HCT116 (cell line): Measurements from ENCODE around the gene LYST.

Experiments
- ATF3 ChIP-seq: IDR thresholded peaks from 2 replicates; pipeline ENCODE4 v1.6.1; 2012
- CEBPB ChIP-seq: IDR thresholded peaks from 2 replicates; pipeline ENCODE4 v1.6.1; 2012; ENCODE audit warnings: low read depth
- CTCF ChIP-seq, 3 experiments: fragments of 200-600 bp in 1 of 3; sonication (generic) in 1 of 3; IDR thresholded peaks in 2 of 3; conservative IDR thresholded peaks in 1 of 3; 2 replicates each; pipeline ENCODE4 v1.5.1; 2012 to 2017; ENCODE audit warnings: low read depth in 2 of 3, low read length in 2 of 3, antibody characterized with exemption in 1 of 3, borderline replicate concordance in 1 of 3, control low read depth in 1 of 3, mild to moderate bottlenecking in 1 of 3, mixed read lengths in 1 of 3, mixed run types in 1 of 3, moderate library complexity in 1 of 3; ENCODE audit not compliant: insufficient read depth in 1 of 3
- EZH2 ChIP-seq: fragments of 200-600 bp; sonication (generic); IDR thresholded peaks from 2 replicates; pipeline ENCODE4 v1.6.1; 2017; ENCODE audit warnings: antibody characterized with exemption, mixed run types
- FOSL1 ChIP-seq: IDR thresholded peaks from 2 replicates; pipeline ENCODE4 v1.6.1; 2012; ENCODE audit warnings: low read depth
- MAX ChIP-seq: IDR thresholded peaks from 2 replicates; pipeline ENCODE4 v1.6.1; 2012
- POLR2A ChIP-seq: IDR thresholded peaks from 2 replicates; pipeline ENCODE4 v1.7.0; 2011; ENCODE audit warnings: borderline replicate concordance; ENCODE audit not compliant: insufficient read depth, insufficient read length; ENCODE audit errors: extremely low read depth
- POLR2AphosphoS5 ChIP-seq: IDR thresholded peaks from 2 replicates; pipeline ENCODE4 v1.6.1; 2011; ENCODE audit warnings: mild to moderate bottlenecking, low read depth, low read length, moderate library complexity
- RAD21 ChIP-seq: IDR thresholded peaks from 2 replicates; pipeline ENCODE4 v1.6.1; 2012; ENCODE audit warnings: low read depth, mild to moderate bottlenecking
- REST ChIP-seq: IDR thresholded peaks from 2 replicates; pipeline ENCODE4 v1.6.1; 2012; ENCODE audit warnings: low read depth
- SIN3A ChIP-seq: IDR thresholded peaks from 2 replicates; pipeline ENCODE4 v1.6.1; 2012; ENCODE audit warnings: low read depth
- SRF ChIP-seq: IDR thresholded peaks from 2 replicates; pipeline ENCODE4 v1.6.1; 2012; ENCODE audit warnings: low read depth
- ZFX ChIP-seq: fragments of 450-650 bp; IDR thresholded peaks from 2 replicates; pipeline ENCODE4 v1.6.1; 2017

GRCh38 chr1:235881930-235882700 is 15.4 kb upstream of the LYST start:
- TF ChIP-seq POLR2AphosphoS5, result no peak
- no peak for TF ChIP-seq ZFX
- no peak for TF ChIP-seq CTCF (IDR thresholded peaks at IDR 0.05 in 2 of 3, conservative IDR thresholded peaks at IDR 0.05 in 1 of 3; ENCODE audit: borderline replicate concordance in 1 of 3, insufficient read depth in 1 of 3, low read depth in 2 of 3, low read length in 2 of 3)
- no peak for TF ChIP-seq REST
- no peak for TF ChIP-seq RAD21
- TF ChIP-seq MAX, result no peak
- no peak for TF ChIP-seq EZH2
- no peak for TF ChIP-seq SRF
- TF ChIP-seq CEBPB, result no peak
- TF ChIP-seq POLR2A, result no peak
- no peak for TF ChIP-seq SIN3A
- TF ChIP-seq FOSL1, result no peak
- no peak for TF ChIP-seq ATF3
